HG03520 (cell line): ENCODE results near the gene RGPD5.
A peak's percentile ranks its signal among the peaks of the same experiment; 100 is the strongest.
"Not testable (repeated sequence)": the region's sequence is repeated elsewhere in the genome, so short reads cannot be mapped to it uniquely, and the experiment has no call there.

Experiments
- ATAC-seq: cut with Tn5 transposase; IDR thresholded peaks from one replicate; pipeline ENCODE4 v1.9.1; 2021; ENCODE audit warnings: mild to moderate bottlenecking, moderate library complexity; ENCODE audit not compliant: unreplicated experiment

RGPD5 gene

GRCh38 chr2:109891024-109891423 lies 96.9 kb downstream of the RGPD5 start:
- ATAC-seq: not testable (repeated sequence)

GRCh38 chr2:109893736-109894135 lies 99.6 kb downstream of the RGPD5 start:
- ATAC-seq: not testable (repeated sequence)

GRCh38 chr2:109894141-109894540 lies 100.0 kb downstream of the RGPD5 start:
- ATAC-seq: not testable (repeated sequence)

GRCh38 chr2:109895090-109895869 lies 101.2 kb downstream of the RGPD5 start:
- not testable (repeated sequence) for ATAC-seq

- peak; percentile 97 for ATAC-seq
Measured at GRCh38 chr2:109896212-109896611, 102.1 kb downstream of the RGPD5 start.

- not testable (repeated sequence) for ATAC-seq
Measured at GRCh38 chr2:109897769-109898461, 103.8 kb downstream of the RGPD5 start.

- not testable (repeated sequence) for ATAC-seq
Measured at GRCh38 chr2:109898462-109899336, 104.6 kb downstream of the RGPD5 start, which contains the start of gene LIMS3. LIMS3 (plus strand) TSS chr2:109898688; CDS start chr2:109898729, 41 bp downstream.

- peak; percentile 88 for ATAC-seq
Measured at GRCh38 chr2:109905796-109906195, 111.7 kb downstream of the RGPD5 start.
